Osteoblast (primary cell): ENCODE measurements around the gene AHDC1. TPM values are rescaled to one million over a fixed set of nuclear protein-coding genes. Genes with fewer than 3 reads are reported as not detected.

ENCODE experiments used
- DNase-seq: peaks from one replicate; pipeline ENCODE4 v3.0.0; 2011; ENCODE audit warnings: low spot score, mixed read lengths; ENCODE audit not compliant: insufficient read length; ENCODE audit errors: missing footprints
- H2AFZ ChIP-seq: 2 replicates; pipeline ENCODE4 v1.6.0; 2011; ENCODE audit warnings: mild to moderate bottlenecking, low read length
- H3K27ac ChIP-seq: 2 replicates; pipeline ENCODE4 v1.5.1; 2011; ENCODE audit warnings: mild to moderate bottlenecking, low read depth, low read length, moderate library complexity
- H3K27me3 ChIP-seq: 2 replicates; pipeline ENCODE4 v1.6.0; 2012; ENCODE audit warnings: mild to moderate bottlenecking, control low read depth, inconsistent platforms, low read length, moderate library complexity; ENCODE audit not compliant: insufficient read depth
- H3K36me3 ChIP-seq: 2 replicates; pipeline ENCODE4 v1.5.1; 2011; ENCODE audit warnings: mild to moderate bottlenecking, low read length, control low read depth, moderate library complexity; ENCODE audit not compliant: insufficient read depth
- H3K4me1 ChIP-seq: 2 replicates; pipeline ENCODE4 v1.5.1; 2011; ENCODE audit warnings: mild to moderate bottlenecking, low read length, control low read depth, moderate library complexity; ENCODE audit not compliant: insufficient read depth
- H3K4me2 ChIP-seq: 2 replicates; pipeline ENCODE4 v1.6.0; 2011; ENCODE audit warnings: mild to moderate bottlenecking, low read length; ENCODE audit not compliant: insufficient read depth
- H3K4me3 ChIP-seq: fragments of 200-600 bp; sonication (generic); 3 replicates; pipeline ENCODE4 v1.5.1; 2012; ENCODE audit warnings: mild to moderate bottlenecking, low read length, inconsistent platforms; ENCODE audit not compliant: insufficient read depth
- H3K79me2 ChIP-seq: 2 replicates; pipeline ENCODE4 v1.6.0; 2012; ENCODE audit warnings: mild to moderate bottlenecking, low read length, control low read depth, inconsistent platforms; ENCODE audit not compliant: insufficient read depth
- H3K9me3 ChIP-seq: 2 replicates; pipeline ENCODE4 v1.5.1; 2011; ENCODE audit warnings: low read depth, low read length, control low read depth
- H4K20me1 ChIP-seq: 2 replicates; pipeline ENCODE4 v1.6.0; 2012; ENCODE audit warnings: mild to moderate bottlenecking, low read length, control low read depth; ENCODE audit not compliant: insufficient read depth
- CTCF ChIP-seq: IDR thresholded peaks from 2 replicates; pipeline ENCODE4 v1.5.1; 2011; ENCODE audit warnings: mild to moderate bottlenecking, low read depth, low read length, moderate library complexity; ENCODE audit errors: extremely low read depth
- total RNA-seq: library from RNA; depleted of rRNA; stranded (reverse); fragments of >200 nt; gene quantifications from 2 replicates; pipeline ENCODE4 v1.2.3, GENCODE V29; 2012

Gene AHDC1
- total RNA-seq, 1 donor = 11.2 TPM

GRCh38 chr1:27570356-27570755 is 33.6 kb downstream of the AHDC1 start:
- no peak for DNase-seq
- Histone ChIP-seq H2AFZ (no peak overlapping the region), H3K27me3 (no peaks in the 10 kb centered on the region), H3K4me2 (no peak overlapping the region), H3K4me1 (peaks cover 37% of the 10 kb centered on the region), H3K79me2 (peaks cover 84% of the 10 kb centered on the region), H3K27ac (no peak overlapping the region), H3K4me3 (no peak overlapping the region), H4K20me1 (peaks cover 82% of the 10 kb centered on the region), H3K9me3 (no peaks in the 10 kb centered on the region), H3K36me3 (no peaks in the 10 kb centered on the region)
- TF ChIP-seq CTCF = no peak

DNA sequence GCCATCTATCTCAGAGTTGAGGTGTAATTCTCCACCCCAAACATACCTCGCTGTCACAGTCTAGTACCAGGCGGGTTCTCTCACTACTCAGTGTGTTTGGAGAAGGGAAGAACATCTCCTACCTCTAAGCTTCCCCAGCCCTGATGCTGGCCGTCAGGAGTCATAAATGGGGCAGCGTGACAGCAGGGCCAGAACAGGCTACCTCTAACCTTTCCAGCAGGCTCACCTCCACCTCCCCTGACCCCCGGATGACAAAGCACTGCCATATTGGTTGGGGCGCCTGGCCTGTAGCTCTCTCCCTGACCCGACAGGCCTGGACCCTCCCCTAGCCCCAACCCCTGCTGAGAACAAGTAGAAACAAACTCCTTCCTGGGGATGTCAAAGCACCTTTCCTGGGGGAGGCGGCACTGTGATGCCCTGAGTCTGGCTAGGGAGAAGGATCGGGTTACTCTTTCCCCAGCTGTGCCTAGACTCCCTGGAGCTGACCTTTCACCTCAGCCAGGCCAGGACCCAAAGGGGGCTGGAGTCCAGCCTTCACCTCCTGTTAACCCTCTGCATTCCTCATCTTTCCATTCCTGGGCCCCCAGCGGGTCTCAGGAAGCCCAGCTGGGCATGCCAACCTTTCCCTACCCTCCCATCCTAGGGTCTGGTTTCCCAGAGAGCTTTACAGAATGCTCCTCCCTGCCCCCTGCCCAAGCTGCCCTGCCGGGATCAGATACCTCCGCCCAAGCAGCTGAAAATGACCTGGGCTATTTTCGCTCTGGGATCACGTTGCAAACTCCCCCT is 34.2 kb downstream of the AHDC1 start:
- Histone ChIP-seq H3K4me1 (peaks cover 31% of the 10 kb centered on the region), H4K20me1 (peaks cover 84% of the 10 kb centered on the region), H3K4me3 (no peak overlapping the region), H3K27me3 (no peaks in the 10 kb centered on the region), H3K9me3 (no peaks in the 10 kb centered on the region), H2AFZ (no peak overlapping the region), H3K79me2 (peaks cover 88% of the 10 kb centered on the region), H3K27ac (no peak overlapping the region), H3K36me3 (no peaks in the 10 kb centered on the region), H3K4me2 (no peak overlapping the region)
- TF ChIP-seq CTCF = no peak
- DNase-seq = no peak

DNA sequence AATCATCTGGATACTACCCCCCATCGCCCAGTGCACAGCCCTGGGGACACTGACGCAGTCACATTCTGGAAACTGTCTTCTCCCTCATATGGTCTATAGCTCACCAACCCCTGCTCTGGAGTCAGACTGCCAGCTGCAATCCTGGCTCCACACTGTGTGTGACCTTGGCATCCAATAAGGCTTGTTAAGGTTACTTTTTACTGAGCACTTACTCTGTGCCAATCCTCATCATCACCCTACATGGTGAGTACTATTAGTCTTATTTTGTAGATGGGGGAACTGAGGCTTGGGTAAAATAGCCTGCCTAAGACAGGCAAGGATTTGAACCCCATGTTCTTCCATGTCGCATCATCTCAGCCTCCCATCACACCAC is 34.9 kb downstream of the AHDC1 start:
- H3K27me3 ChIP-seq = no peaks in the 10 kb centered on the region
- TF ChIP-seq CTCF = no peak
- H3K4me1 ChIP-seq = peaks cover 31% of the 10 kb centered on the region
- H4K20me1 ChIP-seq = peaks cover 84% of the 10 kb centered on the region
- peak; percentile 91 for DNase-seq
- peak overlapping the region; percentile 58 for H3K4me3 ChIP-seq
- no peaks in the 10 kb centered on the region for H3K36me3 ChIP-seq
- H3K4me2 ChIP-seq = peak overlapping the region; percentile 64
- no peak overlapping the region for H3K27ac ChIP-seq
- H3K79me2 ChIP-seq = peaks cover 88% of the 10 kb centered on the region
- H3K9me3 ChIP-seq = no peaks in the 10 kb centered on the region
- no peak overlapping the region for H2AFZ ChIP-seq

GRCh38 chr1:27568300-27569087 is 35.5 kb downstream of the AHDC1 start:
- Histone ChIP-seq H3K9me3 (no peaks in the 10 kb centered on the region), H3K27me3 (no peaks in the 10 kb centered on the region), H3K79me2 (peaks cover 88% of the 10 kb centered on the region), H3K4me2 (peak overlapping the region; percentile 64), H3K4me1 (peaks cover 31% of the 10 kb centered on the region), H4K20me1 (peaks cover 84% of the 10 kb centered on the region), H3K27ac (no peak overlapping the region), H2AFZ (no peak overlapping the region), H3K36me3 (no peaks in the 10 kb centered on the region), H3K4me3 (peak overlapping the region; percentile 58)
- DNase-seq = peak; percentile 98
- TF ChIP-seq CTCF = peak; percentile 34
